SK-N-SH treated with all-trans-retinoic acid at 6 μM for 48 hours (cell line): Measurements from ENCODE around the gene UST.

Source experiments
- ATAC-seq: fragments of 200-7000 bp; cut with Tn5 transposase; 3 replicates; pipeline ENCODE4 v1.9.1; 2020; ENCODE audit warnings: mild to moderate bottlenecking, moderate library complexity
- ARNTL ChIP-seq: fragments of 450-650 bp; formaldehyde crosslinking; IDR thresholded peaks from 2 replicates; pipeline ENCODE4 v1.5.0; 2020; ENCODE audit warnings: low read depth, mild to moderate bottlenecking, moderate library complexity, borderline replicate concordance
- BACH2 ChIP-seq: fragments of 250-450 bp; sonication (Bioruptor Pico); IDR thresholded peaks from 2 replicates; pipeline ENCODE4 v1.9.0; 2021; ENCODE audit warnings: mild to moderate bottlenecking, borderline replicate concordance
- CREB5 ChIP-seq: fragments of 250-450 bp; sonication (Bioruptor Pico); IDR thresholded peaks from 2 replicates; pipeline ENCODE4 v1.5.1; 2020; ENCODE audit warnings: low read depth, mild to moderate bottlenecking, moderate library complexity
- CSDC2 ChIP-seq: fragments of 250-450 bp; sonication (Bioruptor Pico); IDR thresholded peaks from 2 replicates; pipeline ENCODE4 v1.5.0; 2020; ENCODE audit warnings: mild to moderate bottlenecking, moderate library complexity
- CSRNP3 ChIP-seq: fragments of 250-450 bp; sonication (Bioruptor Pico); IDR thresholded peaks from 2 replicates; pipeline ENCODE4 v1.5.1; 2021; ENCODE audit warnings: mild to moderate bottlenecking, moderate library complexity
- ESRRG ChIP-seq: fragments of 250-450 bp; sonication (Bioruptor Pico); IDR thresholded peaks from 2 replicates; pipeline ENCODE4 v1.6.1; 2021; ENCODE audit warnings: mild to moderate bottlenecking
- GLIS3 ChIP-seq: fragments of 250-450 bp; sonication (Bioruptor Pico); IDR thresholded peaks from 2 replicates; pipeline ENCODE4 v1.5.0; 2020; ENCODE audit warnings: mild to moderate bottlenecking, moderate library complexity
- ISL1 ChIP-seq: fragments of 250-450 bp; sonication (Bioruptor Pico); IDR thresholded peaks from 2 replicates; pipeline ENCODE4 v2.1.2; 2022; ENCODE audit warnings: mild to moderate bottlenecking, moderate library complexity
- OSR1 ChIP-seq: fragments of 250-450 bp; sonication (Bioruptor Pico); IDR thresholded peaks from 2 replicates; pipeline ENCODE4 v1.8.0; 2022; ENCODE audit warnings: moderate library complexity, mild to moderate bottlenecking, inconsistent platforms
- PATZ1 ChIP-seq: fragments of 250-450 bp; sonication (Bioruptor Pico); IDR thresholded peaks from 2 replicates; pipeline ENCODE4 v1.8.0; 2020; ENCODE audit warnings: mild to moderate bottlenecking, moderate library complexity, borderline replicate concordance
- POU6F1 ChIP-seq: fragments of 250-450 bp; sonication (Bioruptor Pico); IDR thresholded peaks from 2 replicates; pipeline ENCODE4 v1.8.0; 2021; ENCODE audit warnings: low read depth, mild to moderate bottlenecking, moderate library complexity, borderline replicate concordance
- PPARA ChIP-seq: fragments of 250-450 bp; sonication (Bioruptor Pico); IDR thresholded peaks from 2 replicates; pipeline ENCODE4 v1.5.0; 2020; ENCODE audit warnings: mild to moderate bottlenecking, borderline replicate concordance
- RARB ChIP-seq: fragments of 250-450 bp; sonication (Bioruptor Pico); IDR thresholded peaks from 2 replicates; pipeline ENCODE4 v1.8.0; 2021; ENCODE audit warnings: mild to moderate bottlenecking, moderate library complexity
- SNAI2 ChIP-seq: fragments of 250-450 bp; sonication (Bioruptor Pico); IDR thresholded peaks from 2 replicates; pipeline ENCODE4 v1.5.0; 2020; ENCODE audit warnings: mild to moderate bottlenecking, moderate library complexity
- TCF4 ChIP-seq: fragments of 250-450 bp; sonication (Bioruptor Pico); IDR thresholded peaks from 2 replicates; pipeline ENCODE4 v1.8.0; 2021; ENCODE audit warnings: mild to moderate bottlenecking, moderate library complexity, borderline replicate concordance
- TOX ChIP-seq: fragments of 250-450 bp; sonication (Bioruptor Pico); IDR thresholded peaks from 2 replicates; pipeline ENCODE4 v1.8.0; 2021; ENCODE audit warnings: mild to moderate bottlenecking, moderate library complexity, borderline replicate concordance
- TSHZ2 ChIP-seq: fragments of 250-450 bp; sonication (Bioruptor Pico); IDR thresholded peaks from 2 replicates; pipeline ENCODE4 v1.5.0; 2020; ENCODE audit warnings: mild to moderate bottlenecking, moderate library complexity
- ZC3H10 ChIP-seq: fragments of 250-450 bp; sonication (Bioruptor Pico); IDR thresholded peaks from 2 replicates; pipeline ENCODE4 v1.5.1; 2021; ENCODE audit warnings: mild to moderate bottlenecking, moderate library complexity
- ZFP3 ChIP-seq: fragments of 250-450 bp; sonication (Bioruptor Pico); IDR thresholded peaks from 2 replicates; pipeline ENCODE4 v1.5.0; 2020; ENCODE audit warnings: mild to moderate bottlenecking, moderate library complexity
- ZFP30 ChIP-seq: fragments of 450-650 bp; formaldehyde crosslinking; IDR thresholded peaks from 2 replicates; pipeline ENCODE4 v1.5.0; 2022; ENCODE audit warnings: mild to moderate bottlenecking, moderate library complexity
- ZNF8 ChIP-seq: fragments of 450-650 bp; formaldehyde crosslinking; IDR thresholded peaks from 2 replicates; pipeline ENCODE4 v1.5.0; 2020; ENCODE audit warnings: mild to moderate bottlenecking, moderate library complexity

The UST gene

GRCh38 chr6:148805777-148806176 lies 58.9 kb downstream of the UST start:
- TF ChIP-seq PATZ1 (CRISPR knock-in tag) (no peak), CREB5 (no peak), PPARA (no peak), SNAI2 (CRISPR knock-in tag) (no peak), ESRRG (CRISPR knock-in tag) (no peak), ARNTL (CRISPR knock-in tag) (no peak), GLIS3 (CRISPR knock-in tag) (no peak), CSRNP3 (CRISPR knock-in tag) (no peak), CSDC2 (CRISPR knock-in tag) (no peak), ZC3H10 (CRISPR knock-in tag) (no peak), ISL1 (no peak), RARB (no peak)
- no peak for ATAC-seq

- no peak for ATAC-seq
Measured at GRCh38 chr6:148807784-148808183, 61.0 kb downstream of the UST start.

More at GRCh38 chr6:148807784-148808183, 61.0 kb downstream of the UST start:
- TF ChIP-seq ZFP30 (CRISPR knock-in tag) (no peak), TOX (CRISPR knock-in tag) (no peak), ZFP3 (no peak), TSHZ2 (no peak), RARB (no peak), TCF4 (no peak), ZC3H10 (CRISPR knock-in tag) (no peak), GLIS3 (CRISPR knock-in tag) (no peak), POU6F1 (CRISPR knock-in tag) (no peak), ZNF8 (CRISPR knock-in tag) (no peak), ARNTL (CRISPR knock-in tag) (no peak), CREB5 (no peak), BACH2 (no peak), ISL1 (no peak), SNAI2 (CRISPR knock-in tag) (no peak), CSDC2 (CRISPR knock-in tag) (no peak), OSR1 (no peak), ESRRG (CRISPR knock-in tag) (no peak)
